ENCODE results near the gene C19orf53.
"Not testable (repeated sequence)": the region's sequence is repeated elsewhere in the genome, so short reads cannot be mapped to it uniquely, and the experiment has no call there.

Gene C19orf53

DNA sequence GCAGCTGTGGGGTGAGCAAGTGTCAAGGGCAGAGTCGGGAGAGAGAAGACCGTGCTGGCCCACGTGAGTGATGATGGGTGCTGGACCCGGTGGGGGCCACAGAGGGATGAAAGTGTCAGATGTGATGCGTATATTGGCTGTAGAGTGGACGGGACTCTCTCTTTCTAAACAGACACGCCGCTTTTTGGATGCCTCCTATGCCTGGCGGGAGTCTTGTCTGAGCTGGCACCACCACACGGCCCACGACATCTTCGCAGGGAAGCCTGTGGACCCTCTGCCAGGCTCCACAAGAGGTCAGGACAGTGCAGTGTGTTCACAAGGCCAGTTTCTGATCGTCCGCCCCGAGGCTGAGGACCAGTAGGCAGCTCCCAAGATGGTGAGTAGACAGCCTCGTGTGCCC is 22.8 kb upstream of the C19orf53 start:
- H3K4me3 Mint-ChIP-seq: no peak overlapping the region
- H3K27me3 Mint-ChIP-seq: no peaks in the 10 kb centered on the region
- H3K27ac Mint-ChIP-seq: no peak overlapping the region
- no peaks in the 10 kb centered on the region for H3K9me3 Mint-ChIP-seq
- CTCF ChIA-PET: no interaction called here
- peaks cover 27% of the 10 kb centered on the region for H3K36me3 Mint-ChIP-seq
- DNase-seq: no peak
- peaks cover 37% of the 10 kb centered on the region for H3K4me1 Mint-ChIP-seq

DNA sequence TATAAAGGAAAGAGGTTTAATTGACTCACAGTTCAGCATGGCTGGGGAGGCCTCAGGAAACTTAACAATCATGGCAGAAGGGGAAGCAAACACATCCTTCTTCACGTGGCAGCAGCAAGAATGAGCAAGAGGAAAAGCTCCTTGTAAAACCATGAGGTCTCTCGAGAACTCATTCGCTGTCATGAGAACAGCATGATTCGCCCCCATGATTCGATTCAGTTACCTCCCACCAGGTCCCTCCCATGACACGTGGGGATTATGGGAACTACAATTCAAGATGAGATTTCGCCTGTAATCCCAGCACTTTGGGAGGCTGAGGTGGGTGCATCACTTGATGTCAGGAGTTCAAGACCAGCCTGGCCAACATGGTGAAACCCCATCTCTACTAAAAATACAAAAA is 20.6 kb upstream of the C19orf53 start:
- H3K9me3 Mint-ChIP-seq, H3K4me3 Mint-ChIP-seq, H3K27me3 Mint-ChIP-seq, CTCF ChIA-PET, DNase-seq, H3K27ac Mint-ChIP-seq: not testable (repeated sequence)
- H3K4me1 Mint-ChIP-seq: peaks cover 23% of the 10 kb centered on the region
- H3K36me3 Mint-ChIP-seq: peaks cover 41% of the 10 kb centered on the region

DNA sequence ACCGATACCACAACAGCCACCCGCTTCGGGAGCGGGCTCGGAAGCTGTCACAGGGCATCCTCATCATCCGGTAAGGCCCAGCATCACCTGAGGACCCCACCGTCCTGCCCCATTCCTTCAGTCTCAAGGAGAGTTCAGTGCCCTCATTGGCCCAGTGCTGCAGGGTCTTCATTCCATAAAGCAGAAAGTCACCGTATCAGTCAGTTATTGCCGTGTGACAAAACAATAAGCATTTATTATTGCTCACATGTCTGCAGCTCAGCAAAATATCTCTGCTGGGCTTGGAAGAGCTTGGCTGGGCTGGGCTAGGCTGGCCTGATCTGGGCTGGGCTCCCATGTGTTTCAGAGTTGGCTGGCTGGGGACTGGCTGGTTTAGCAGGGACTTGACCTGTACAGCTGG is 18.0 kb upstream of the C19orf53 start:
- H3K27ac Mint-ChIP-seq: peak overlapping the region; percentile 65

DNA sequence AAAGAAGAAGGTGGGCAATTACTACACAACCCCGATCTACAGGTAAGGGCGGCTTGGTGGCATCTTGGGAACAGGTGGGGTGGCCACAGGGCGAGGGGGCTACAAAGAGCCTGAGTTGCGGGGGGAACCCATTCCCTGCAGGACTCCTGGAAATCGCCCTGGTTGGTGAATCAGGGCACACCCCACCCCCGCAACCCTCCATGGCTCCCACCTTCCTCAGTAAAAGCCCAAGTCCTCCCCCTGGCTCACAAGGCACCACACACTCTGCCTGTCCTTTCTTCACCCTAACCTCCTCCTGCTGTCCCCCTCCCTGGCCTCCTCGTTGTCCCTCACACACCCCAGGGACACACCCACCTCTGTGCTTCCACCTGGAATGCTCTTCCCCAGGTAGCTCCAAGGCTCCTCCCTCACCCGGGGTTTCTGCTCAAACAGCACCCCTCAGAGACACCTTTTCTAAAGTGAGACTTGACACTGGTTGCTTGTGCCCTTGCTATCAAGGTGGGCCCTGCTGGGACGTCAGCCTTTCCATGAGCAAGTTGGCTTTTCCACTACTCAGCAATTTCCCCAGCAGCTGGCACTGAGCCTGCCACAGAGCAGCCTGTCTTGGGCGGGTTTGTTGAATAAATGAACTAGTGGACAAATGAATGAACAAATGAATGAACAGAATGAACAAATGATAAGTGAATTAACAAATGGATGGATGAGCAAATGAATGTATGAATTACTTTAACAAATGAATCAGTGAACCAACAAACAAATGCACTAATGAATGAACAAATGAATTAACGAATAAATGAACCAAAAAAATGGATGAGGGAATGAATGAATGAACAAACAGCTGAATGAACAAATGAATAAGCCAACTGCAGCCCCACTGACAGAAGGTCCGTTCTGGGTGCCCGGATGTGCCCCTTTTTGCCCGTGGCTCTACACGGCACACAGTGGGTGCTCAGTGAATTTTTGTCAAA is 16.2 kb upstream of the C19orf53 start:
- H3K36me3 Mint-ChIP-seq: peaks cover 41% of the 10 kb centered on the region
- H3K27me3 Mint-ChIP-seq: no peaks in the 10 kb centered on the region
- CTCF ChIA-PET: no interaction called here
- H3K4me1 Mint-ChIP-seq: no peaks in the 10 kb centered on the region
- no peaks in the 10 kb centered on the region for H3K9me3 Mint-ChIP-seq
- no peak overlapping the region for H3K4me3 Mint-ChIP-seq
- H3K27ac Mint-ChIP-seq: no peak overlapping the region
- DNase-seq: no peak

More for the DNA sequence above, 18.0 kb upstream of the C19orf53 start:
- H3K27me3 Mint-ChIP-seq: no peaks in the 10 kb centered on the region
- no peak overlapping the region for H3K4me3 Mint-ChIP-seq
- H3K4me1 Mint-ChIP-seq: peaks cover 3% of the 10 kb centered on the region
- CTCF ChIA-PET: interaction anchor here (0.7 kb wide), 1 partner anchor 237 kb away, joined by 3 read pairs; no protein-coding TSS in a partner anchor
- H3K36me3 Mint-ChIP-seq: peaks cover 39% of the 10 kb centered on the region
- no peak for DNase-seq
- H3K9me3 Mint-ChIP-seq: no peaks in the 10 kb centered on the region

DNA sequence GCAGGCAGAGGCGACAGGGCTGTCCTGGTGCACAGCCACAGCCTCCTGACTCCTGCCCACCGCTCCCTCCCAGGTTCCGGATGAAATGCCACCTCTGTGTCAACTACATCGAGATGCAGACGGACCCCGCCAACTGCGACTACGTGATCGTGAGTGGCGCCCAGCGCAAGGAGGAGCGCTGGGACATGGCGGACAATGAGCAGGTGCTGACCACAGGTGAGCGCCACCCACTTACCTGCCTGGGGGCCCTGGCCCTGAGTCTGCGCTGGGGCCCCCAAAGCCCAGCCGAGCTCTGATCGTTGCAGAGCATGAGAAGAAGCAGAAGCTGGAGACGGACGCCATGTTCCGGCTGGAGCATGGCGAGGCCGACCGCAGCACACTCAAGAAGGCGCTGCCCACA is 15.5 kb upstream of the C19orf53 start:
- no peak overlapping the region for H3K27ac Mint-ChIP-seq
- peaks cover 40% of the 10 kb centered on the region for H3K36me3 Mint-ChIP-seq
- H3K4me3 Mint-ChIP-seq: no peak overlapping the region
- H3K9me3 Mint-ChIP-seq: no peaks in the 10 kb centered on the region
- no peaks in the 10 kb centered on the region for H3K27me3 Mint-ChIP-seq
- CTCF ChIA-PET: no interaction called here
- DNase-seq: no peak
- H3K4me1 Mint-ChIP-seq: peaks cover 3% of the 10 kb centered on the region

DNA sequence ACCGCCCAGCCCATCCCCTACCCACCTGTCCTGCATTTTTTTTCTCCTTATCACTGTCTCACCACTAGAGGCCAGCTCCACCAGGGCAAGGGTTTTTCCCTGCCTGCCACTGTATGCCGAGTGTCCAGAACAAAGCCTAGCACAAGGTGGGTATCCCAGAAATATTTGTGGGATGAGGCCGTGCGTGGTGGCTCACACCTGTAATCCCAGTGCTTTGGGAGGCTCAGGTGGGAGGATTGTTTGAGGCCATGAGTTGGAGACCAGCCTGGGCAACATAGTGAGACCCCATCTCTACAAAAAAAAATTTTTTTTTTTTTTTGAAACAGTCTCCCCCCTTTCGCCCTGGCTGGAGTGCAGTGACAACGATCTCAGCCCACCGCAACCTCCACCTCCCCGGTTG is 12.8 kb upstream of the C19orf53 start:
- CTCF ChIA-PET: no interaction called here
- Mint-ChIP-seq H3K27ac (no peak overlapping the region), H3K4me3 (no peak overlapping the region), H3K36me3 (peaks cover 28% of the 10 kb centered on the region), H3K27me3 (no peaks in the 10 kb centered on the region), H3K9me3 (no peaks in the 10 kb centered on the region), H3K4me1 (peaks cover 21% of the 10 kb centered on the region)
- no peak for DNase-seq

DNA sequence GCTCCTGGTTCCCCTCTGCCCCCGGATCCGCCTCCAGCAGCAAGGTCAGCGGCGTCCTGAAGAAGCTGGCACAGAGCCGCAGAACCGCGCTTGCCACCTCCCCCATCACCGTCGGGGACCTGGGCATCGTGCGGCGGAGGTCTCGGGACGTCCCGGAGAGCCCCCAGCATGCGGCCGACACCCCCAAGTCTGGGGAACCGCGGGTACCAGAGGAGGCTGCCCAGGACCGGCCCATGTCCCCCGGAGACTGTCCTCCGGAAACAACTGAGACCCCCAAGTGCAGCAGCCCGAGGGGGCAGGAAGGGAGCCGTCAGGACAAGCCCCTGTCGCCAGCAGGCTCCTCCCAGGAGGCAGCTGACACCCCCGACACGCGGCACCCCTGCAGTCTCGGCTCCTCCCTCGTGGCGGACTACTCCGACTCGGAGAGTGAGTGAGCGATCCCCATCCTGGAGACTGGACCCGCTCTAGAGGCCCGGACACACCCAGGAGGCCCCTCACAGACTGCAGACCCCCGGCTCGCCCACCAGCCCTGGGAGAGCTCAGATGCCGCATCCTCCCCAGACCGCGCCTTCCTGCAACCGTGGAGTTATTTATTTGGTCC is 11.5 kb upstream of the C19orf53 start:
- Mint-ChIP-seq H3K27ac (no peak overlapping the region), H3K4me3 (no peak overlapping the region), H3K36me3 (peaks cover 21% of the 10 kb centered on the region), H3K4me1 (peaks cover 21% of the 10 kb centered on the region), H3K9me3 (no peaks in the 10 kb centered on the region), H3K27me3 (no peaks in the 10 kb centered on the region)
- CTCF ChIA-PET: interaction anchor here (0.6 kb wide), 1 partner anchor 13 kb away, joined by 3 read pairs; no protein-coding TSS in a partner anchor
- no peak for DNase-seq

DNA sequence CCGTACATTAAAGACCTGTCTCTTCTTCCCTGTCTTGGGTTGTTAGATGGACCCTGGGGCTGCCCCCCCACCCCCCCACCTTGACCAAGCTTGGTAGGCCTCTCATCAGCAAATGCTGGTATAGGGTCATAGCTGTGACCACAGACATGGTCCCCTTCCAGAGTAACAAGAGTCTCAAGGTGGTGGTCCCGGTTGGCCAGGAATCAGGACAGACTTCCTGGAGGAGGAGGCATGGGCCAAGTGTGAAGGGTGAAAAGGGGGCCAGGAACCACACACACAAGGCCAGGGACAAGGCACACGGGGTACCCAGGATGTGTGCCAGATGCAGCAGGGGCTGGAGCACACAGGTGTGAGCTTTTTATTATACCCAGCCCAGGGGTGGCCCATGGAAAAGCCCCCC is 11.0 kb upstream of the C19orf53 start:
- no peak for DNase-seq
- Mint-ChIP-seq H3K27ac (peak overlapping the region; percentile 49), H3K36me3 (peaks cover 19% of the 10 kb centered on the region), H3K4me3 (peak overlapping the region; percentile 63), H3K9me3 (no peaks in the 10 kb centered on the region), H3K27me3 (no peaks in the 10 kb centered on the region), H3K4me1 (peaks cover 21% of the 10 kb centered on the region)
- CTCF ChIA-PET: interaction anchor here (0.6 kb wide), 1 partner anchor 14 kb away, joined by 3 read pairs; no protein-coding TSS in a partner anchor

DNA sequence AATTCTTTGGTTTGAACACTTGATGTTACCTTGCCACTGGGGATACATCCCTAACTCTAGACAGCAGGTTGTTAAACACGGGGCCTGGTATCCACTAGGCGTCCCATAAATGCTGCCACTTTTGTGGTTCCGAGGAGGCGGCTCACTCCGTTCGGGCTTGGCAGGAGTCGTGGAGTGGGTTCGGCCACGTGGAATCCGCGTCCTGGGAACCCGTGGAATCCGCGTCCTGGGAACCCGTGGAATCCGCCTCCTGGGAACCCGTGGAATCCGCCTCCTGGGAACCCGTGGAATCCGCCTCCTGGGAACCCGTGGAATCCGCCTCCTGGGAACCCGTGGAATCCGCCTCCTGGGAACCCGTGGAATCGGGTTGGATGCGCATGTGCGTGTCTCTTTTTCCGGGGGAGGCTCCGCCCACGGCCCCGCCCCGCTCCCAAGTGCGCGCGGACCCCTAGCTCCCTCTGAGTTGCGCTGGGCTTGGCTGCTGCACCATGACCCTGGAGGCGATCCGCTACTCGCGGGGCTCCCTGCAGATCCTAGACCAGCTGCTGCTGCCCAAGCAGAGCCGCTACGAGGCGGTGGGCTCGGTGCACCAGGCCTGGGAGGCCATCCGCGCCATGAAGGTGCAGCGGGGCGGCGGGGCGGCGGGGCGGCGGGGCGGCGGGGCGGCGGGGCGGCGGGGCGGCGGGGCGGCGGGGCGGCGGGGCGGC is 10.0 kb upstream of the C19orf53 start, which contains the start of gene MRI1:
TSS of gene MRI1 (plus strand) at position 422 of the 707 bp plus-strand sequence. CDS start at position 489, 67 bp downstream.
- Mint-ChIP-seq H3K4me3 (peak within 1 kb of the TSS; percentile 75), H3K36me3 (peaks cover 17% of the 10 kb centered on the region), H3K27ac (peak within 1 kb of the TSS; percentile 51), H3K27me3 (no peaks in the 10 kb centered on the region), H3K4me1 (peaks cover 21% of the 10 kb centered on the region), H3K9me3 (no peaks in the 10 kb centered on the region)
- CTCF ChIA-PET: interaction anchor here (0.9 to 1.0 kb wide), 3 partner anchors 9 to 98 kb away, joined by 3 to 4 read pairs (median 3); no protein-coding TSS in a partner anchor
- peak; percentile 67 for DNase-seq

DNA sequence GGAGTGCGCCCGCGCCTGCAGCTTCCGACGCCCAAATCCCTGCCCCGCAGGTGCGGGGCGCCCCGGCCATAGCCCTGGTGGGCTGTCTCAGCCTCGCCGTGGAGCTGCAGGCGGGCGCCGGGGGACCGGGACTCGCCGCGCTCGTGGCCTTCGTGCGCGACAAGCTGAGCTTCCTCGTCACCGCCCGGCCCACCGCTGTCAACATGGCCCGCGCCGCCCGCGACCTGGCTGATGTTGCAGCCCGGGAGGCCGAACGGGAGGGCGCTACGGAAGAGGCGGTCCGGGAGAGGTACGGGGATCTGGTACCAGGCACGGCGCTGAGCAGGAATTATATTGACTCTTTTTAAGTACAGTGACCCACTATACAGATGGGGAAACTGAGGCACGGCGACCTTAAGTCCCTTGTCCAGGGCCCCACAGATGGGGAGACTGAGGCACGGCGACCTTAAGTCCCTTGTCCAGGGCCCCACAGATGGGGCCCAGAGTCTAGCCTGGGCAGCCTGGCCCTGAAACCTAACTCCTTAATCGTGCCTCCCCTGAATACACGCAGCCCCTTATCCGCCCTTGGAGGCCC is 9.3 kb upstream of the C19orf53 start:
- H3K36me3 Mint-ChIP-seq: peaks cover 16% of the 10 kb centered on the region
- peaks cover 21% of the 10 kb centered on the region for H3K4me1 Mint-ChIP-seq
- DNase-seq: peak; percentile 60
- H3K4me3 Mint-ChIP-seq: peak overlapping the region; percentile 75
- H3K9me3 Mint-ChIP-seq: no peaks in the 10 kb centered on the region
- CTCF ChIA-PET: interaction anchor here (0.9 to 1.0 kb wide), 3 partner anchors 8 to 97 kb away, joined by 3 to 4 read pairs (median 3); no protein-coding TSS in a partner anchor
- no peaks in the 10 kb centered on the region for H3K27me3 Mint-ChIP-seq
- peak overlapping the region; percentile 51 for H3K27ac Mint-ChIP-seq

DNA sequence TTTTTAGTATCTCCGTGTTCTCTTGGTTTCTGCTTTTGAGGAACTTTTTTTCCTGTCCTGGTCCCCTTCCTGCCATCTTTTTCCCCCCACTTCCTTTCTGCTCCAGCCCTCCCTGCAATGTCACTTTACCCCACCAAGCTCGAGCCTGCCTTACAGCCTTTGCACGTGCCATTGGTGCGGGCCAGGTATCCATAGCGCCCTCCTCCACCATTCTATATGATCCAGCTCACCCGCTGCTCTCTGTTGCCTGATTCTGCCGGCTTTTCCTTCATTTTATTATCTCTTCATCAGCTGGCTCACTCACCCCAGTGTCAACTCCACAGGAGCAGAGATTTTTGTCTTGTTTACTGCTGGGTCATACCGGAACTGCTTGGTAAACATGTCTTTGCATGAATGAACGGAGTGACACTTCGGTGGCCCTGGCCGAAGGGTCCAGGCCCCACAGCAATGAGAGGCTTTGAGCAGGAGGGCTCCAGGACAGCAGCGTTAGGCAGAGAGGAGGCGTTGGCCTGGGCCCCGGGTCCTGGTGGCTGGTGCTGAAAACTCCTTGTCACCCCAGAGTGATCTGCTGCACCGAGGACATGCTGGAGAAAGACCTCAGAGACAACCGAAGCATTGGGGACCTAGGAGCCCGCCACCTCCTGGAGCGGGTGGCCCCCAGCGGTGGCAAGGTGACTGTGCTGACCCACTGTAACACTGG is 8.7 kb upstream of the C19orf53 start:
- H3K9me3 Mint-ChIP-seq: no peaks in the 10 kb centered on the region
- peaks cover 16% of the 10 kb centered on the region for H3K36me3 Mint-ChIP-seq
- no peaks in the 10 kb centered on the region for H3K27me3 Mint-ChIP-seq
- H3K4me1 Mint-ChIP-seq: peaks cover 21% of the 10 kb centered on the region
- peak overlapping the region; percentile 75 for H3K4me3 Mint-ChIP-seq
- CTCF ChIA-PET: interaction anchor here (0.9 to 1.0 kb wide), 2 partner anchors 8 to 97 kb away, joined by 3 to 4 read pairs; no protein-coding TSS in a partner anchor
- peak overlapping the region; percentile 51 for H3K27ac Mint-ChIP-seq
- DNase-seq: no peak

DNA sequence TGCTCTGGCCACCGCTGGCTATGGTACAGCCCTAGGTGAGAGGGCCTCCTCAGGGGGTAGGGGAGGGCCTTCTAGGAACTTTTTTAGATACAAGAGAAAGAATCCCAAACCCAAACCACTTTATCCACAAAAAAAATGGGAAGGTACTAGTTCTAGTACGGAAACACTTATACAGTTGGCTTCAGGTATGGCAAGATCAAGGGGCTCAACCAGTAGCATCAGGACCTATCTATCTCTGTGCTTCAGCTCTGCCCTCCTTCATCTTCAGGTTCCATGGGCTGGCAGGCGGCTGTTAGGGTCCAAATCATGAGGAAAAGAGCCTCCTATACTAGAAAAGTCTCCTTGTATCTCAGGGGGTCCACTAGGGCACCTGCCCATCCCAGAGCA is 8.2 kb upstream of the C19orf53 start:
- no peak overlapping the region for H3K27ac Mint-ChIP-seq
- H3K4me1 Mint-ChIP-seq: peaks cover 21% of the 10 kb centered on the region
- no peak for DNase-seq
- H3K9me3 Mint-ChIP-seq: no peaks in the 10 kb centered on the region
- peak overlapping the region; percentile 75 for H3K4me3 Mint-ChIP-seq
- peaks cover 16% of the 10 kb centered on the region for H3K36me3 Mint-ChIP-seq
- CTCF ChIA-PET: no interaction called here
- H3K27me3 Mint-ChIP-seq: no peaks in the 10 kb centered on the region

DNA sequence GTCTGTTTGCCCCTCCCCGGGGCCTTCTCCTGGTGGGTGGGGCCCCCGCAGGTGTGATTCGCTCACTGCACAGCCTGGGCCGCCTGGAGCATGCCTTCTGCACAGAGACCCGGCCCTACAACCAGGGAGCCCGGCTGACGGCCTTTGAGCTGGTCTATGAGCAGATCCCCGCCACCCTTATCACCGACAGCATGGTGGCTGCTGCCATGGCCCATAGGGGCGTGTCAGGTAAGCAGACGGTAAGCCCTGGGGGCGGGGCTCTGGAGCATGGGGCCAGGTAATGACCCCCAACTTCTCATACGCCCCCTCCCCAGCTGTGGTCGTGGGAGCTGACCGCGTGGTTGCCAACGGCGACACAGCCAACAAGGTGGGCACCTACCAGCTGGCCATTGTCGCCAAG is 5.7 kb upstream of the C19orf53 start:
- CTCF ChIA-PET: no interaction called here
- peaks cover 10% of the 10 kb centered on the region for H3K36me3 Mint-ChIP-seq
- H3K4me3 Mint-ChIP-seq: no peak overlapping the region
- DNase-seq: no peak
- H3K27me3 Mint-ChIP-seq: no peaks in the 10 kb centered on the region
- H3K4me1 Mint-ChIP-seq: peaks cover 19% of the 10 kb centered on the region
- H3K9me3 Mint-ChIP-seq: no peaks in the 10 kb centered on the region
- H3K27ac Mint-ChIP-seq: no peak overlapping the region

Measured in activated naive CD4-positive, alpha-beta T cell treated with anti-CD3 and anti-CD28 coated beads, Interleukin-2, amount 10 ng/mL, durations not matched to agents 7 days and 5 days (primary cell).